ENCODE data around the gene FRMD4B. TPM values are rescaled to one million over a fixed set of nuclear protein-coding genes. Genes with fewer than 3 reads are reported as not detected.
A peak's percentile ranks its signal among the peaks of the same experiment; 100 is the strongest.

The FRMD4B gene
- total RNA-seq, 1 donor from 2014 or later, result 14.0 TPM

- DNase-seq, result no peak
- ATAC-seq, result peak; percentile 18
- intact Hi-C loops (cut with micrococcal nuclease), result no loop called here
Observed at GRCh38 chr3:69370901-69371301, 15.0 kb downstream of the FRMD4B start.

GRCh38 chr3:69370156-69370883, 15.6 kb downstream of the FRMD4B start:
- DNase-seq (peak; percentile 89), ATAC-seq (peak; percentile 96)
- intact Hi-C loops (cut with micrococcal nuclease), result no loop called here

- ATAC-seq, result peak; percentile 36
Observed at GRCh38 chr3:69368129-69368741, 17.7 kb downstream of the FRMD4B start.

GRCh38 chr3:69367586-69367985, 18.3 kb downstream of the FRMD4B start:
- ATAC-seq (no peak), DNase-seq (no peak)
- intact Hi-C loops (cut with micrococcal nuclease), result no loop called here

More at GRCh38 chr3:69368129-69368741, 17.7 kb downstream of the FRMD4B start:
- no peak for DNase-seq
- intact Hi-C loops (cut with micrococcal nuclease), result no loop called here

DNA sequence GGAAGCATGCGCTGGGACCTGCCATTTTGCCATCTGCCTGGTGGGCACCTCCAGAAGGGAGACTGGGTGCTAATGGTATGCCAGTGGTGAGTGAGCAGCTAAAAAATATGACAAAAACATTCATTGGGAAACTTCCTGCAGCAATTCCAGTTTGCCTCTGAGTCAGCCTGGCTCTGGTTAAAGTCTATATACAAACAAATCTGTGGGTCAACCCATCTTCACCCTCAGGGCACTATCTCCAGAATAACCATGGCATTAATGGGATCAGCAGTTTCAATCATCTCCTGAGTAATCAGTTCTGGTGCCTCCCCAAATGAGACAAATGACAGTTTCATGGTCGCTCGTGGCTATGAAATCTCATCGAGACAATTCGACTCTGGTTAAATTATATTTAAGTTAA, 21.5 kb downstream of the FRMD4B start:
- ATAC-seq (no peak), DNase-seq (no peak)
- intact Hi-C loops (cut with micrococcal nuclease), result no loop called here

DNA sequence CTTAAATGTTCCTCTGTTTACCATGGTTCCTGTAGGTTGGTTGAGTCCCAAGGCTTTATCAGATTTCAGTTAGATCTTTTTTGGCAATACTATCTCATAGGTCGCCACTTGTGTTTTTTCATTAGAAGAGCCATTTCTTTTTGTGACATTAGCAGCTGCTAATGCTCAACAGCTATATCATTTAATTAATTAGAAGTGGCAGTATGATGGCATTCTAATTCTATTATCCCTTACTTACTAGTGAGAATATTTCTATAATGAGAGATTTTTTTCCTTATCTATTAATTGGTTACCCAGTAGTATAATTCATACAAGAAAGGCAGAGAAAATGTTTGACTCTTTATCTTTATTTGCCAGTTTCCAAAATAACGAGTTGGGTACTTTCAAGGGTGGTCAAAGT, 25.2 kb downstream of the FRMD4B start:
- intact Hi-C loops (cut with micrococcal nuclease), result no loop called here
- DNase-seq (no peak), ATAC-seq (no peak)

GRCh38 chr3:69359916-69360315, 26.0 kb downstream of the FRMD4B start:
- ATAC-seq (no peak), DNase-seq (no peak)
- intact Hi-C loops (cut with micrococcal nuclease), result no loop called here

DNA sequence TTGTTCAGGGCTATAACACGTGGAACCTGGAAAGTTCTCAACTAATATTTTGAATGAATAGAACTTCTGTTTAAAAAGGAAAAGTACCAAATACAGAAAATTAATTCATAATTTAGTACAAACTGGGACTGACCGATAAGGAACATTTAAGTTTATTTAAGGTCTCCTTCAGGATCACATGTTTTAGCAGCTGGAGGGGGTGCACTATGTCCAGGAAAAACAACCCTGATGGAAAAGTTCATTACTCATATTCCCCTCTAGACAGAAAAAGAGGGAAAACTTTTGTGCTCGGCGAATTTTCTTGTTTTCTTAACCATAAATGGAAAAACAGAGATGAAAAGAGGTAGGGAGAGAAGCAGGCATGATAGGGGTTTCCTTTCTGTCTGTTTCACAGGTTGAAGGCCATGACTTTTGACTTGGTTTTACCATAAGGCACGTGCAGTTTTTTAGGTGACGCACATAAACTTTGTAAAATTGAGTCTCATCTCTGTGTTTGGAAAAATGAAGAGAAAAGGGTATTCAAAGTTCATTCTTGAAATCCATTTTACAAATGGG, 26.5 kb downstream of the FRMD4B start:
- intact Hi-C loops (cut with micrococcal nuclease), result no loop called here
- ATAC-seq (peak; percentile 74), DNase-seq (no peak)

DNA sequence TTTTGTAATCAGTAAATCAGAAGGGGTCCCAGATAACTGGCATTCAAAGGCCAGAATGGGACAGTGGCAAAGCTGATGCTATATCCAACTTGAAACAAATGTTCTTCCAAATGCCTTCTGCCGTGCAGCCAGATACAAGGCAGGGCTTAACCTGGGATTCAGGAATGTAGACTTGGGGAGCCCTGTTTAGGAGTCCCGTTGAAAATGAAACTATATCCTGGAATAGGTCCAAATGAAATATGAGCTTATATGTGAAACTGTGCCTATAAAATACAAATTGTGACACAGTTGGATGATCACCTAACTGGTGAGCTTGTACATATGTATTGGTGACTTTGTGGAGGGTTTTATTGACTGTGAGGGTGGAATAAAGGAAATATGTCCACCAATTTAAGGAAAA, 28.7 kb downstream of the FRMD4B start:
- intact Hi-C loops (cut with micrococcal nuclease), result no loop called here
- DNase-seq (no peak), ATAC-seq (no peak)

DNA sequence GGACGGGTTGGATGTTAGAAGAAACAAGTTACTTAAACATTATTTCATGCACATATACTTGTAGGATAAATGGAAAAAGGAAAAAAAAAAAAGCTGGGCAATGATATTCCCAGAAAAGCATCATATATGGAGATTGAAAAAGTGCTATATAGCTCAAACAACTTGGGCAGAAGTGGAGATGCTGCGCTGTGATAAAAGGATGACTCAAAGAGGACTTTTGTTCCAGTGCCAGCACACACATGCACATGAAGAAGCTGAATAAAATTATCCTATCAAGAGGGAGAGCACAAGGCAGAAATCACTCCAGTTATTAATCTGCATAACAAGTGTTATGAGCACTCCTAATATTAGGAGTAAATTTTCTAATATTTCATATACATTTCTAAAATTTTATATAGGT, 30.9 kb downstream of the FRMD4B start:
- DNase-seq (no peak), ATAC-seq (no peak)
- intact Hi-C loops (cut with micrococcal nuclease), result no loop called here

DNA sequence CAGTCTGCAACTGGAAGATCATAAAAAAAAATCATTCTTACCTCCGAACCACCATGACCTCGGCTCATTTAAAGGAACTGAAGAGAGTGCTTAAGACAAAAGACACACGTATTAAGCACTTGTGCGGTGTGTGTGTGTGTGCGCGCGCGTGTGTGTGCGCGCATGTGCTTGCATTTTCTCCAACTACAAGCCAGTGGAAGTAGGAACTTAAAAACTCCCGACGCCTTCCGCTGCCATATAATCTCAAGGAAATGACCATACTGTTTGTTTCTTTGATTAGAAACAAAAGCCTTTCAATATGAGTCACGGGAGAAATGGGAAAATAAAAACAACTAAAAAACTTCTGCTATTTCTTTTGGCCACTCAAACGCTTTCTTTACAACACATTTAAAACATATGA, 32.4 kb downstream of the FRMD4B start:
- peak; percentile 68 for DNase-seq
- ATAC-seq, result peak; percentile 78
- intact Hi-C loops (cut with micrococcal nuclease), result no loop called here

GRCh38 chr3:69353088-69353478, 32.8 kb downstream of the FRMD4B start:
- ATAC-seq, result no peak
- no peak for DNase-seq
- intact Hi-C loops (cut with micrococcal nuclease), result no loop called here

GRCh38 chr3:69352305-69353087, 33.4 kb downstream of the FRMD4B start:
- DNase-seq (no peak), ATAC-seq (peak; percentile 74)
- intact Hi-C loops (cut with micrococcal nuclease), result no loop called here

GRCh38 chr3:69343875-69344274, 42.0 kb downstream of the FRMD4B start:
- intact Hi-C loops (cut with micrococcal nuclease), result no loop called here
- ATAC-seq, result peak; percentile 21
- DNase-seq, result no peak

GRCh38 chr3:69342074-69342473, 43.8 kb downstream of the FRMD4B start:
- no peak for DNase-seq
- intact Hi-C loops (cut with micrococcal nuclease), result no loop called here
- ATAC-seq, result no peak

DNA sequence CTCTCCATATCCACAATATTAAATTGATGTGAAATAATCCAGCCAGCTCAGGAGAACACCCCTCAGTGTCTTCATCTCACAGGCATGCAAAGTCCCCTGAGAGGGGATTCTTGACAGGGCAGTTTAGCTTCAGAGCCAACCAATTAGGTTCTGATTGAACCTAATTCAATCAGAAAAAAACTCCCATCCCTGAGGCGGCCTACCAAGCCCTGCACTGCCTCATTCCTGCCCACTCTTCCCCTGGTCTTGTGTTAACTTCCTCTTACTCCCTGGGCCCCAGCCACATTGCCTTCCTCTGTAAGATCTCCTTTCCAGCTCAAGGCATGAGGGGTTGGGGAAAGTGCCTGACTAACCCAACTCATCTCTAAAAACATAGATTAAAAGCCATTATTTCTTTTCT, 46.1 kb downstream of the FRMD4B start:
- ATAC-seq, result peak; percentile 59
- DNase-seq, result peak; percentile 32
- intact Hi-C loops (cut with micrococcal nuclease), result no loop called here

GRCh38 chr3:69338911-69339310, 47.0 kb downstream of the FRMD4B start:
- DNase-seq (no peak), ATAC-seq (peak; percentile 14)
- intact Hi-C loops (cut with micrococcal nuclease), result no loop called here

- DNase-seq, result no peak
- intact Hi-C loops (cut with micrococcal nuclease), result no loop called here
Observed at GRCh38 chr3:69332934-69333333, 53.0 kb downstream of the FRMD4B start.

DNA sequence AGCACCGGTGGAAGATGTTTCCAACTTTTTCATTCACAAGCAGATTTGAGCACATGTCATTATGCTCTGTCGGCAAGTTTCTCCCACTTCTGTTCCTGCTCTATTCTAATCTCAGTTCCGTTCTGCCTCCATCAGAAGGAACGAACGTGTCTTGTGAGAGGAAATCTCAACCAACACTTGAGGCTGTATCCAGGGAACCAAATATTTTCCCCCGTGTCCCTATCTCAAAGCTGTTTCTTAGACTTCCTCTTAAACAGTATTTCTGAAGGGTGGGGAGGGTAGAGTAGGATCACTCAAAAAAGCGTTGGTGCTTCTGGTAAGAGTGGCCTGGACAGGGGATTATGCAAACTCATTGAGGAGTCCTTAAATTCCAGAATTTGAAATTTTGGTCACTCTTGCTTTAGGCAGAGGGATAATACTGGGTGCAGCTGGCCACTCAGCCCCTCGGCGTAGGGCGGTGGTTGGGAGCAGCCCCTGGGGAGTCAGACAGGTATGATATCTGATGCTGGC, 54.9 kb downstream of the FRMD4B start:
- DNase-seq (no peak), ATAC-seq (peak; percentile 77)
- intact Hi-C loops (cut with micrococcal nuclease), result no loop called here

More at GRCh38 chr3:69332934-69333333, 53.0 kb downstream of the FRMD4B start:
- no peak for ATAC-seq

GRCh38 chr3:69329892-69330291, 56.0 kb downstream of the FRMD4B start:
- DNase-seq (no peak), ATAC-seq (no peak)
- intact Hi-C loops (cut with micrococcal nuclease), result loop anchor here (10.0 kb wide), 1 partner anchor 345 kb away; no protein-coding TSS in a partner anchor
